Chondrocyte (in vitro differentiated cells): ENCODE measurements around the gene FBXO42. TPM values are rescaled to one million over a fixed set of nuclear protein-coding genes. Genes with fewer than 3 reads are reported as not detected.

Experiments
- DNase-seq: peaks from one replicate; pipeline ENCODE4 v3.0.0; 2021; ENCODE audit warnings: mixed read lengths, low spot score
- H3K27ac Mint-ChIP-seq: one replicate; pipeline ENCODE4 v1.8.0; 2021; ENCODE audit warnings: mild to moderate bottlenecking, moderate library complexity, mixed read lengths; ENCODE audit not compliant: unreplicated experiment
- H3K27me3 Mint-ChIP-seq: 2 replicates; pipeline ENCODE4 v1.8.0; 2021; ENCODE audit warnings: low read depth, mixed read lengths
- H3K36me3 Mint-ChIP-seq: 2 replicates; pipeline ENCODE4 v1.8.0; 2021; ENCODE audit warnings: low read depth, mixed read lengths
- H3K4me1 Mint-ChIP-seq: 2 replicates; pipeline ENCODE4 v1.8.0; 2021; ENCODE audit warnings: low read depth, mild to moderate bottlenecking, mixed read lengths
- H3K4me3 Mint-ChIP-seq: one replicate; pipeline ENCODE4 v1.8.0; 2021; ENCODE audit warnings: mild to moderate bottlenecking, moderate library complexity, mixed read lengths; ENCODE audit not compliant: unreplicated experiment
- H3K9me3 Mint-ChIP-seq: 2 replicates; pipeline ENCODE4 v1.8.0; 2021; ENCODE audit warnings: low read depth, mixed read lengths
- total RNA-seq: library from RNA; stranded (reverse); gene quantifications from 3 replicates; pipeline ENCODE4 v1.2.1, GENCODE V29; 2021
- TF ChIP-seq, protein P1 (sequence below): fragments of 200-600 bp; sonication (generic); IDR thresholded peaks from 2 replicates; pipeline ENCODE4 v1.5.0; 2021; ENCODE audit warnings: antibody characterized with exemption, mild to moderate bottlenecking, moderate library complexity

Gene FBXO42
- total RNA-seq, 1 donor from 2014 or later, result 20.9 TPM

DNA sequence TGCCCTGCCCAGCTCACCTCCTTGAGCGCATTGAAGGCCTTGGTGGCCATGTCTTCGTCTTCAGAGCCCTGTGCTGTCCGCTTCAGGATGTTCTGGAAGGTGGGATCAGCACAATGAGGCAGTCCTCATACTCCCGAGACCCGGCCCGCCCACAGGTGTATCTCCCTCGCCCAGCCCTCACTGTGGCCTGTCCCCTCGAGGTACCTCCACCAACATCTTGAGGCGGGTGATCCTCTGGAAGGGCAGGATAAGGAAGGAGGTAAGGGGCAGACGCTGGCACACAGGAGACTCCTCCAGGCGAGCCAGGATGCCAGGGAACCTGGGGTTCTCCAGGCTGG lies 147.0 kb downstream of the FBXO42 start:
- no peak for DNase-seq
- no peak overlapping the region for H3K4me3 Mint-ChIP-seq
- TF ChIP-seq, protein P1, sequence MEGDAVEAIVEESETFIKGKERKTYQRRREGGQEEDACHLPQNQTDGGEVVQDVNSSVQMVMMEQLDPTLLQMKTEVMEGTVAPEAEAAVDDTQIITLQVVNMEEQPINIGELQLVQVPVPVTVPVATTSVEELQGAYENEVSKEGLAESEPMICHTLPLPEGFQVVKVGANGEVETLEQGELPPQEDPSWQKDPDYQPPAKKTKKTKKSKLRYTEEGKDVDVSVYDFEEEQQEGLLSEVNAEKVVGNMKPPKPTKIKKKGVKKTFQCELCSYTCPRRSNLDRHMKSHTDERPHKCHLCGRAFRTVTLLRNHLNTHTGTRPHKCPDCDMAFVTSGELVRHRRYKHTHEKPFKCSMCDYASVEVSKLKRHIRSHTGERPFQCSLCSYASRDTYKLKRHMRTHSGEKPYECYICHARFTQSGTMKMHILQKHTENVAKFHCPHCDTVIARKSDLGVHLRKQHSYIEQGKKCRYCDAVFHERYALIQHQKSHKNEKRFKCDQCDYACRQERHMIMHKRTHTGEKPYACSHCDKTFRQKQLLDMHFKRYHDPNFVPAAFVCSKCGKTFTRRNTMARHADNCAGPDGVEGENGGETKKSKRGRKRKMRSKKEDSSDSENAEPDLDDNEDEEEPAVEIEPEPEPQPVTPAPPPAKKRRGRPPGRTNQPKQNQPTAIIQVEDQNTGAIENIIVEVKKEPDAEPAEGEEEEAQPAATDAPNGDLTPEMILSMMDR, result no peak
- no peak overlapping the region for H3K27ac Mint-ChIP-seq
- peaks cover 4% of the 10 kb centered on the region for H3K36me3 Mint-ChIP-seq
- no peaks in the 10 kb centered on the region for H3K27me3 Mint-ChIP-seq
- peaks cover 10% of the 10 kb centered on the region for H3K4me1 Mint-ChIP-seq
- H3K9me3 Mint-ChIP-seq, result no peaks in the 10 kb centered on the region

DNA sequence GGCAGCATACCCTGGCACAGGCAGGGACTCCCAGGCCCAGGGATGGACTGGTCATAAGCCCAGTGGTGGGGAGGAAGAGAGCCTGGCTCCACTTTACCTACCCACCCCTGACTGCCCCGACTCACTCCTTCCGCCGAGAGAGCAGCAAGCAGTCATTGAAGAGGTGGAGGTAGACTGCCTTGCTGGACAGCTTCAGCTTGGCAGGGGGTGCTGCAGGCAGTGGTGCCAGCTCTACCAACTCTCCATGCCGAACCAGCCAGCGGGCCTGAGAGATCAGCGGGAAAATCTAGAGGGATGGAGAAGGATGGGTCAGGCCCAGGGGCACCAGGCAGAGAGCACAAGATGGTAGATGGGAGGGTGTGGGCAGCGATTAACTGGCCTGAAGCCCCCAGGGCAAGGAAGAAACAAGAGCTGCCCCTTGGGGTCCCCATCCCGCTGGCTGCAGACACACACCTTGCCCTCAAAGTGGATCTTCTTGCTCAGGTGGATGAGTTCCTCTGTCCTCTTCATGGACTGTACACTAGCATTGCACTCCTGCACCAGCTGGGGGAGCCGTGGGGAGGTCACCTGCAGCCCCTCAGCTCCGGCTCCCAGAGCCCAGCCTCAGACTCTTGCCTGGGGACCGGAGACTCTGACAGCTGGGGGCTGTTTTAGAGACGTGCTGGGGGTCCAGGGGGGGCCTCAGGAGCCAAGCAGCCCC lies 147.5 kb downstream of the FBXO42 start:
- TF ChIP-seq, protein P1, result peak; percentile 56
- peaks cover 9% of the 10 kb centered on the region for H3K4me1 Mint-ChIP-seq
- DNase-seq, result no peak
- no peaks in the 10 kb centered on the region for H3K9me3 Mint-ChIP-seq
- peaks cover 4% of the 10 kb centered on the region for H3K36me3 Mint-ChIP-seq
- H3K27me3 Mint-ChIP-seq, result no peaks in the 10 kb centered on the region
- peak overlapping the region; percentile 38 for H3K27ac Mint-ChIP-seq
- no peak overlapping the region for H3K4me3 Mint-ChIP-seq

DNA sequence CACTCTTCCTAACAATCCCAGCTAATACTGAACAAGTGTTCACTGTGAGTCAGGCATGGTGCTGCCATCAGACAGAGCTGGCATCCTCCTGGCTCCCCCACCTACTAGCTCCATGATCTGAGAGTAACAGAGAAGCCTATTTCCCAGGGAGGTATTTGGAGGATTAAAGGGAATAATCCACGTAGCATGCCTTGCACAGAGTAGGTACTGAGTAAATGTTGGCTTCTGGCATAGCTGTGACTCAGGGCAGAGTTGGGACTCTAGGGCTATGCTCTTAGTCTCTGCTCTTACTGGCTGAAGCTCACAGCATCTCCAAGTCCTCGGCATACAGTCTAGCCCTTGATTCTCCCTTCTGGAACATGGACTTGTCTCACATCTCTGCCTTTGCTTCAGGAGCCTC lies 148.1 kb downstream of the FBXO42 start:
- H3K27me3 Mint-ChIP-seq, result no peaks in the 10 kb centered on the region
- DNase-seq, result no peak
- H3K9me3 Mint-ChIP-seq, result no peaks in the 10 kb centered on the region
- peaks cover 4% of the 10 kb centered on the region for H3K4me1 Mint-ChIP-seq
- H3K4me3 Mint-ChIP-seq, result no peak overlapping the region
- TF ChIP-seq, protein P1, result no peak
- H3K27ac Mint-ChIP-seq, result no peak overlapping the region
- peaks cover 4% of the 10 kb centered on the region for H3K36me3 Mint-ChIP-seq

DNA sequence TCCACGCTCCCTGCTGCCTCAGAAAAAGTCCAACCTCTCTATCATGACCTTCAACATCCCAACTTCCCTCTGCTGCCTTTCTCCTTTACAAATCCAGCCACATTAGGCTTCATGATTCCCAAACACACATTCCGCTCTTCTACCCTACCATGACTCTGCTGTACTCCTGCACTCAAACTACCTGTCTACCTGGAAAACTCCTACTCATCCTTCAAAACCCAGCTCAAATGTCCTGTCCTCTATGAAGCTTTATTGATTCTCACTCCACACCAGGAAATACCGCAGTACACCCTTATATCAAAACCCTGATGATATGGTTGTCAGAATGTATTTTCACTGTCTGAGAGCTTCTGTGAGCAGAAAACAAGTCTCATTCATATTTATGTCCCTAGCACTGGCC lies 148.7 kb downstream of the FBXO42 start:
- DNase-seq, result no peak
- peaks cover 6% of the 10 kb centered on the region for H3K36me3 Mint-ChIP-seq
- no peaks in the 10 kb centered on the region for H3K27me3 Mint-ChIP-seq
- no peak overlapping the region for H3K27ac Mint-ChIP-seq
- peaks cover 4% of the 10 kb centered on the region for H3K4me1 Mint-ChIP-seq
- no peaks in the 10 kb centered on the region for H3K9me3 Mint-ChIP-seq
- TF ChIP-seq, protein P1, result no peak
- no peak overlapping the region for H3K4me3 Mint-ChIP-seq

DNA sequence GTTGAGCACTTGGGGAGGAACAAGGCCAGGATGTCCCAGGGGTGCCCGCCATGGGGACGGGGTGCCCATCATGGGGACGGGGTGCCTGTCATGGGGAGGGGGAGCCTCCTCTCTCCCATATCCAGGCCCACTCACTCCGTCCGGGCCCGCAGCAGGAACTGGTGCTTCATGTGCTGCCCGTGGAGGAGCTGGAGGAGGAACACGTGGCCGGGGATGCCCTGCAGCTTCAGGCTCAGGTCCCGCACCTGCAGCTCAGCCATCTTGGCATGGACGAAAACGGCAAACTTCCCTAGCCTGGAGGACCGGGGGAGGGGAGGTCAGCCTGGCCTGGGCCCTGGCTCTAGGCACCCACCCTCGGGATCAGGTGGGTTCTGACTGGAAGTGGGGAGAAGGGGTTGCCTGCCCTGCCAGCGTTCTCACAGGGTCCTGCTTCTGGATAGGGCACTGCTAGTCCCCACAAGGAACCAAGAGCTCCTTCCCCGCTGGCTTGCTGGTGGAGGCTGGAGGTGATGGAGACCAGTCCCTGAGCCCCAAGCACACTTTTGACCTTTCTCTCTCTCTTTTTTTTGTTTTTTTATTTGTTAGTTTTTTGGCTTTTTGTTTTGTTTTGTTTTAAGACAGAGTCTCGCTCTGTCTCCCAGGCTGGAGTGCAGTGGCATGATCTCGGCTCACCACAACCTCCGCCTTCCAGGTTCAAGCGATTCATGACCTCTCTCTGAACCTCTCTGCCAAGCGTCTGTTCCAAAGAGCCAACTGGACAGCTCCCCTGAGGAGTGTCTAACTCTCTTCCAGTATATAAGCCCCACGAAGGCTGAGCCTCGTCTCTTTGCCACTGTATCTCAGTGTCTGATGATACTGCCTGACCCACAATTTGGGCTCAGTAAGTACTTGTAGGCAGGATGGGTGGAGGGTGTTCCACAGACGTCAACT lies 149.7 kb downstream of the FBXO42 start:
- Mint-ChIP-seq H3K4me1 (peaks cover 4% of the 10 kb centered on the region), H3K27ac (no peak overlapping the region), H3K27me3 (no peaks in the 10 kb centered on the region), H3K36me3 (peaks cover 6% of the 10 kb centered on the region), H3K9me3 (no peaks in the 10 kb centered on the region), H3K4me3 (no peak overlapping the region)
- TF ChIP-seq, protein P1, result no peak
- no peak for DNase-seq
